HG03571 (cell line): Measurements from ENCODE around the gene TMEM131L.
"Not testable (repeated sequence)": the region's sequence is repeated elsewhere in the genome, so short reads cannot be mapped to it uniquely, and the experiment has no call there.

Source experiments
- ATAC-seq: cut with Tn5 transposase; IDR thresholded peaks from one replicate; pipeline ENCODE4 v1.9.1; 2021; ENCODE audit not compliant: unreplicated experiment

Gene TMEM131L

GRCh38 chr4:153643406-153644383 is 177.5 kb downstream of the TMEM131L start:
- peak; percentile 80 for ATAC-seq

DNA sequence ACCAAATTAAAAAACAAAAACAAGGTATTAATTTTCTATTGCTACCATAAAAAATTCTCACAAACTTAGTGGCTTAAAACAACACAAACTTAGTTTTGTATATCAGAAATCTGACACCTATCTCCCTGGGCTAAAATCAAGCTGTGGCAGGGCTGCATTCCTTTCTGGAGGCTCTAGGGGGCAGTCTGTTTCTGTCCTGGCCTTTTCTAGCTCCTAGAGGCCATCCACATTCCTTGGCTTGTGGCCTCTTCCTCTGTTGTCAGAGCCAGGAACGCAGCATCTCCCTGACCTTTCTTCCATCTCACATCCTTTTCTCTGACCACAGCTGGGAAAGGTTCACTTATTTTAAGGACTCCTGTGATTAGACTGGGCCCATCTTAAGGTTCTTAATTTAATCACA is 179.0 kb downstream of the TMEM131L start:
- ATAC-seq: no peak

GRCh38 chr4:153646261-153646660 is 180.1 kb downstream of the TMEM131L start:
- no peak for ATAC-seq

- no peak for ATAC-seq
These were observed 180.8 kb downstream of the TMEM131L start for GRCh38 chr4:153646978-153647377.

DNA sequence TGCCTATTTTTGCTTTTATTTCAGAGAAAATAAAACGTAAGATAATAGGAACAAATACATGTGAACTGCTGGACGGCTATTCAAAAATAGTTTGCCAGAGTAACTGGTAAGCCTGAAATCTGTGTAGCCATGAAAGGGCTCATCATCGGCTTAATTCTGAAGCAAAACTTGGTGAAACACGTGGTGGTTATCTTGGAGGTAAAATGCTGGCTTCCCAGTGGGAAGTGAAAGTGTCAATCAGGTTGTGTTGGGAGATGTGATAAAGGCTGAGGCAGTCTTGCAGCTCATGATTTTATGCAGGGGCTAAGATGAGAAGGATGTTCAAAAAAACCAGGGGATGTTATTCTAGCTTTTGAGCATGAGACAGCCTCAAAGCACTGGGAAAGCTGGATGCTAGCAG is 181.8 kb downstream of the TMEM131L start:
- no peak for ATAC-seq

GRCh38 chr4:153649572-153649991 is 183.4 kb downstream of the TMEM131L start:
- ATAC-seq: no peak

GRCh38 chr4:153651116-153651515 is 185.0 kb downstream of the TMEM131L start:
- no peak for ATAC-seq

- no peak for ATAC-seq
These were observed 185.4 kb downstream of the TMEM131L start for GRCh38 chr4:153651587-153651986.

DNA sequence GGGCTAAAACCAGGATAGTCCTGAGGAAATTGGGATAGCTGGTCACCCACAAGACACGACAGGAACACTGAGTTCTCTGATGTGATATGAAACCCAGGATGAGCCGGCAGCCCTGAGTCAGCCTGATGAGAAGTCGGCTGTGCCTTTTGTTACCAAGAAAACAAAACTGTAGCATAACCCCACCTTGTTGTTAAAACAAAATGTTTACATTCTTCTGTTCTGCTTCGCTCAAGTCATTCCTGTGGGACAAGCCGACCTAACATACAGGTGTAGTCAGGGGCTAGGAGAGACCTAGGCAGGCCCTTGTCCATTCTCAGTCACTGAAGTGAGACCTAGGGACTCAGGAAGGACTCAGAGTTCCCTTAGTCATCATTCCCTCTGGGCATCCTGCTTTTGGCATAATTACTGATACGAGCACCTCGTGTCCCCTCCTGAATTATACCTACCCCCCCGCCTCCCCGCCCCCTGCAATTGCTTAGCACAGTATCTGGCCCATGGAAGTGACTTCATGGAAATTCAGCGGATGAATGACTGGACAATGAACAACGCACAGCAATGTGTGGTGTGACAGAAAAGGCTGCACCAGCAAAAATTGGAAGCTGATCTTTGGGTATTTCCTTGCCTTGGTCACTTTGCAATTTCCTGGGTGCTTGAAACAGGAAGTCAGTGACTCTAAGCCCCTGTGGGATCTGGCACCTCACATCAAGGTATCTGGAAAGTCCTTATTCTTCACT is 186.1 kb downstream of the TMEM131L start:
- ATAC-seq: no peak

GRCh38 chr4:153655002-153655541 is 188.9 kb downstream of the TMEM131L start:
- ATAC-seq: no peak

DNA sequence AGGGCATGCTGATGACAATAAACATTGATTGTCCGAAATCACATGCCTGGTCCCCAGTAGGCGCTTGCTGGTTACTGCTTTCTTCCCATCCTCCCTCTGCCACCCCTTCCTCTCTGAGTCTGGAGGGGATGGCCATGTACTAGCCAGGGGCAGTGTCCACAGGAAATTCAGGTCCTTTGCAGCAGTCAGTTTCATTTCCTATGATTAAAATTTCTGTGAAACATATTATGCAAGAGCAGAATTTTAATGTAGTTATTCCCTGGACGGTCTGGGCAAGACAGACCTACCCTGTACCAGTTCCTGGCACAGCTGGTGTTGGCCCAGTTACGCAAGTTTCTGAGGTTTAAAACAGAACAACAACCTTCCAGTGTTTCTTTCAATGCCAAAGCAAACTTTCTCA is 189.8 kb downstream of the TMEM131L start:
- no peak for ATAC-seq

- ATAC-seq: no peak
These were observed 195.2 kb downstream of the TMEM131L start for GRCh38 chr4:153661215-153661822.

DNA sequence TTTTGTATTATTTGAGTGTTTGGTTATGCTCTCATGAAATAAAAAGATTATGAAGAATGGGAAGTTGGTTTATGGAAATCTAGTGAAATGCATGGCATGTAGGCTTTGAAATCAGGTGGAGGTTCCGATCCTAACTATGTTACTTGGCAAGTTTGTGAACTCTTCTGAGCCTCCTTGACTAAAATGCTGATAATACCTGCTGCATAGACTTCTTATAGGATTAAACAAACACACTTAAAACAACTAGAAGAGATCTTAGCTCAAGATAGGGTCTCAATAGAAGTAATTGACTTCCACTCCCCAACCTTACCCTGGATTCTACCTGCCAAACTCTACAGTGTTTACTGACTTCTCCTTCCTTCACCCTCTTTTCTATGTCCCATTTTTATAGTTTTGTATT is 195.7 kb downstream of the TMEM131L start:
- ATAC-seq: no peak

GRCh38 chr4:153663667-153664066 is 197.5 kb downstream of the TMEM131L start:
- ATAC-seq: no peak

DNA sequence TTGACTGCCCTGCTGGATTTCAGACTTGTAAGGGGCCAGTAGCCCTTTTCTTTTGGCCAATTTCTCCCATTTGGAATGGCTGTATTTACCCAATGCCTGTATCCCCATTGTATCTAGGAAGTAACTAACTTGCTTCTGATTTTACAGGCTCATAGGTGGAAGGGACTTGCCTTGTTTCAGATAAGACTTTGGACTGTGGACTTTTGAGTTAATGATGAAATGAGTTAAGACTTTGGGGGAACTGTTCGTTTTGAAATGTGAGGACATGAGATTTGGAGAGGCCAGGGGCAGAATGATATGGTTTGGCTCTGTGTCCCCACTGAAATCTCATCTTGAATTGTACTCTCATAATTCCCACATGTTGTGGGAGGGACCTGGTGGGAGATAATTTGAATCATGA is 200.3 kb downstream of the TMEM131L start:
- ATAC-seq: not testable (repeated sequence)

- no peak for ATAC-seq
These were observed 202.5 kb downstream of the TMEM131L start for GRCh38 chr4:153668647-153669046.

DNA sequence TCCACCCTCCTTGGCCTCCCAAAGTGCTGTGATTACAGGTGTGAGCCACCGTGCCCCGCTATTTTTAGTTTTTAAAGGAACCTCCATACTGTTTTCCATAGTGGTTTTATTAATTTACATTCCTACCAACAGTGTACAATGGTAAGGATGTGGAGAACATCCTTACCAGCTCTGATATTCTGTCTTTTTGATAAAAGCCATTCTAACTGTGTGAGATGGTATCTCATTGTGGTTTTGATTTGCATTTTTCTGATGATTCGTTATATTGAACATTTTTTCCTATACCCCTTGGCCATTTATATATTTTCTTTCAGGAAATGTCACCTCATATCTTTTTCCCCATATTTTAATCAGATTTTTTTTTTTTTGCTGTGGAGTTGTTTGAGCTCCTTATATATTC is 203.7 kb downstream of the TMEM131L start:
- no peak for ATAC-seq

DNA sequence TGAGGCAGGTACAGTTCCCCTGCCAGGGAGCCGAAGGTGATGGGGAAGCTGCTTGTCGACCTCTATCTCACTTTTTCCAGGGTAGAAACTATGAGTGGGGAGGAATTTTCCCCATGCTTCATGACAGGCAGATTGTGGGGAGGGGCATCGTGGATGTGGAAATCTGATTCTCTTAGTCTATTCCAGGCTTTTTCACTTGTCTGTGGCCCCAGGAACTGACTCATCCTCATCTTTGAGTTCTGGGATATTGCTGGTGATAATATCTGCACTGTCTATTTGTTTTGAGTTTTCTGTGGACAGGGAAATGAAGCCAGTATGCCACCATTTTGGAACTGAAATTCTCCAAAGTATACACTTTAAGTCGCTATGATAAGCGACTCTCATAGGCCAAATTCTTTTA is 210.3 kb downstream of the TMEM131L start:
- ATAC-seq: no peak

GRCh38 chr4:153676984-153677383 is 210.8 kb downstream of the TMEM131L start:
- ATAC-seq: no peak

DNA sequence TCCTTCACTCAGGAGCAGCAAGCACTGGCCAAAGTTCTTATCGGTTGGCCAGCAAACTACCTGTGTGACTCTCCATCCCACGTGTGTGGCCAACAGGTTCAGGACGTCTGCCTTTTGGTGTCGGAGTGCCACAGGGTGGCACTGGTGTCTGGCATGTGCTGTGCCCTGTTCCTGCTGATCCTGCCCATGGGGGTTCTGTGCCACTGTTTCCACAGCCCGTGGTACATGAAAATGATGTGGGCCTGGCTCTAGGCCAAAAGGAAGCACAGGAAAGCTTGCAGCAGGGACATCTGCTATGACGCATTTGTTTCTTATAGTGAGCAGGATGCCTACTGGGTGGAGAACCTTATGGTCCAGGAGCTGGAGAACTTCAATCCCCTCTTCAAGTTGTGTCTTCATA is 213.3 kb downstream of the TMEM131L start:
- no peak for ATAC-seq

DNA sequence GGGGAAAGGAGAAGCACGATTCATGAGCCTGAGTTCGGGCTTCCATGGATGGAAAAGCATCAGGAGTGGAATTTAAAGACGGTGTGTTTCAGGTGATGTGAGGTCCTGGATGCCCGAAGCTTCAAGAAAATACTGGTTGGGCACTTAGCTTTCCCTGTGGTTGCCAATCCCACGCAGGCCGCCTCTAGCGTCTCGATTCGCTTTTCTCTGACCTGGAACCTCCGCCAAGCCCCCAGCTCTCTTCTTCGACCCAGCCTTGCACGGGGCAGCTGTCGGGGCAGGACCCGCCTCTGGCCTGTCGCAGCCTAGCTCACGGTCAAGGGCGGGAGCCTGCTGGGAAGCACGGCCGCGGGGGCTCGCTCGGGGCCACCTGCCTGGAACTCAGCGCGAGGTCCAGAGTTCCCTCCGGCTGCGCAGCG is 217.6 kb downstream of the TMEM131L start:
- no peak for ATAC-seq
